ENCODE results near the gene PORCN. TPM values are rescaled to one million over a fixed set of nuclear protein-coding genes. Genes with fewer than 3 reads are reported as not detected.

PORCN gene
- total RNA-seq, 1 experiment from 2014 or later: 11.9 TPM

DNA sequence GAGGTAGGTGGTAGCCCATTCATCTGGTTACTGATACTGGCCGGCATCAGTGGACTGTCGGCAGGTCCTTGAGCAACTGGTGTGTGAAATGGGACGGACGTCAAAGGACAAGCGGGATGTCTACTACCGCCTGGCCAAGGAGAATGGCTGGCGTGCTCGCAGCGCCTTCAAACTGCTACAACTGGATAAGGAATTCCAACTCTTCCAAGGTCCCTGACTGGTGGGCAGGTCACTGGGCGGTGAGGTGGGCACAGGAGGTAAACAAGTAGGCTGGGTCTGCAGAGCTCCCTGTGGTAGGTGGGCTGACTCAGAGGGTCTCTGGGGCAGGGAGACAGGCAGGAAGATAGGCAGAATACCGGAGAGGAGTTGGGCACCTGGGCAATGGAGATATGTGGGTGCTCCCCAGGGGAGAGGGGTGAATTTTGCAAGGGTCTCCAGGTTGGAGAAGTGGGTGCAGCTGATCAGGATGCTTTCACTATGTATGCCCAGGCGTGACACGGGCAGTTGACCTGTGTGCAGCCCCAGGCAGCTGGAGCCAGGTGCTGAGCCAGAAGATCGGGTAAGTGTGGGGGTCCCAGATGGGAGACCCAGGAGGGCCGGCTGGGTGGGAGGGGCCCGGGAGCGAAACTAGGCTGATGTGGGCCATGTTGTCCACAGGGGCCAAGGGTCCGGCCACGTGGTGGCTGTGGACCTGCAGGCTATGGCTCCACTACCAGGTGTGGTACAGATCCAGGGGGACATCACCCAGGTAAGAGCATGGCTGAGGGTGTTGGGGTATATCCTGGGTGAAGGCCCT lies 30.6 kb upstream of the PORCN start:
- TF ChIP-seq, protein P1, sequence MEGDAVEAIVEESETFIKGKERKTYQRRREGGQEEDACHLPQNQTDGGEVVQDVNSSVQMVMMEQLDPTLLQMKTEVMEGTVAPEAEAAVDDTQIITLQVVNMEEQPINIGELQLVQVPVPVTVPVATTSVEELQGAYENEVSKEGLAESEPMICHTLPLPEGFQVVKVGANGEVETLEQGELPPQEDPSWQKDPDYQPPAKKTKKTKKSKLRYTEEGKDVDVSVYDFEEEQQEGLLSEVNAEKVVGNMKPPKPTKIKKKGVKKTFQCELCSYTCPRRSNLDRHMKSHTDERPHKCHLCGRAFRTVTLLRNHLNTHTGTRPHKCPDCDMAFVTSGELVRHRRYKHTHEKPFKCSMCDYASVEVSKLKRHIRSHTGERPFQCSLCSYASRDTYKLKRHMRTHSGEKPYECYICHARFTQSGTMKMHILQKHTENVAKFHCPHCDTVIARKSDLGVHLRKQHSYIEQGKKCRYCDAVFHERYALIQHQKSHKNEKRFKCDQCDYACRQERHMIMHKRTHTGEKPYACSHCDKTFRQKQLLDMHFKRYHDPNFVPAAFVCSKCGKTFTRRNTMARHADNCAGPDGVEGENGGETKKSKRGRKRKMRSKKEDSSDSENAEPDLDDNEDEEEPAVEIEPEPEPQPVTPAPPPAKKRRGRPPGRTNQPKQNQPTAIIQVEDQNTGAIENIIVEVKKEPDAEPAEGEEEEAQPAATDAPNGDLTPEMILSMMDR (conservative IDR thresholded peaks at IDR 0.05; ENCODE audit: low read depth, low read length): no peak
- no peak for TF ChIP-seq EZH2 (IDR thresholded peaks at IDR 0.05; ENCODE audit: borderline replicate concordance, low read depth, low read length, poor library complexity, severe bottlenecking)
- Histone ChIP-seq H3K4me1 (ENCODE audit: insufficient read depth, low read length, poor library complexity, severe bottlenecking) (peaks cover 8% of the 10 kb centered on the region), H3K36me3 (ENCODE audit: insufficient read depth, low read length, poor library complexity, severe bottlenecking) (peaks cover 10% of the 10 kb centered on the region), H3K27ac (ENCODE audit: low read depth, low read length, poor library complexity, severe bottlenecking) (no peak overlapping the region), H3K4me3 (ENCODE audit: low read depth, low read length, poor library complexity, severe bottlenecking) (no peak overlapping the region), H3K9me3 (ENCODE audit: low read depth, low read length, poor library complexity, severe bottlenecking) (no peaks in the 10 kb centered on the region), H3K27me3 (replicated peaks; ENCODE audit: insufficient read depth, low read depth, low read length, poor library complexity) (no peaks in the 10 kb centered on the region)
- POLR2A ChIA-PET (ENCODE audit: low non-redundant PET): no interaction called here
- no TSS peak for BruUV-seq (replicated peaks)
- CTCF ChIA-PET: no interaction called here
- intact Hi-C loops (cut with micrococcal nuclease; ENCODE audit: unreplicated experiment): no loop called here
- DNase-seq (ENCODE audit: low spot score): no peak

DNA sequence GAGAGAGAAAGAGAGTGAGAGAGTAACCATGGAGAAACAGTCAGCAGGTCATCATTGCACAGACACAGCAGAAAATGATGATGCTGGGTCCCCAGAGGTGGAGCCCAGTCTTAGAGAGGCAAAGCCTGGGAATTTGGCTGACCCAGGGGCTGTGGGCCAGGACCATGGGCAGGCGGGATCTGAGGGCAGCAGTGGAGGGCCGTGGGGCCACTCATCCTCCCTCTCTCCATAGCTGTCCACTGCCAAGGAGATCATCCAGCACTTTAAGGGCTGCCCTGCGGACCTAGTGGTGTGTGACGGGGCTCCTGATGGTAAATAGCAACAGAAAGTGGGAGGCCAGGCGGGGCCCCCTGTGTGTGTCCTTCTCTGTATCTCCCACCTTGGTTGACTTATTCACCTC lies 30.0 kb upstream of the PORCN start:
- no TSS peak for BruUV-seq (replicated peaks)
- Histone ChIP-seq H3K4me3 (ENCODE audit: low read depth, low read length, poor library complexity, severe bottlenecking) (no peak overlapping the region), H3K27me3 (replicated peaks; ENCODE audit: insufficient read depth, low read depth, low read length, poor library complexity) (no peaks in the 10 kb centered on the region), H3K27ac (ENCODE audit: low read depth, low read length, poor library complexity, severe bottlenecking) (no peak overlapping the region), H3K4me1 (ENCODE audit: insufficient read depth, low read length, poor library complexity, severe bottlenecking) (peaks cover 1% of the 10 kb centered on the region), H3K9me3 (ENCODE audit: low read depth, low read length, poor library complexity, severe bottlenecking) (no peaks in the 10 kb centered on the region), H3K36me3 (ENCODE audit: insufficient read depth, low read length, poor library complexity, severe bottlenecking) (peaks cover 14% of the 10 kb centered on the region)
- POLR2A ChIA-PET (ENCODE audit: low non-redundant PET): no interaction called here
- TF ChIP-seq, protein P1 (conservative IDR thresholded peaks at IDR 0.05; ENCODE audit: low read depth, low read length): no peak
- TF ChIP-seq EZH2 (IDR thresholded peaks at IDR 0.05; ENCODE audit: borderline replicate concordance, low read depth, low read length, poor library complexity, severe bottlenecking): no peak
- CTCF ChIA-PET: no interaction called here
- DNase-seq (ENCODE audit: low spot score): no peak
- intact Hi-C loops (cut with micrococcal nuclease; ENCODE audit: unreplicated experiment): no loop called here

DNA sequence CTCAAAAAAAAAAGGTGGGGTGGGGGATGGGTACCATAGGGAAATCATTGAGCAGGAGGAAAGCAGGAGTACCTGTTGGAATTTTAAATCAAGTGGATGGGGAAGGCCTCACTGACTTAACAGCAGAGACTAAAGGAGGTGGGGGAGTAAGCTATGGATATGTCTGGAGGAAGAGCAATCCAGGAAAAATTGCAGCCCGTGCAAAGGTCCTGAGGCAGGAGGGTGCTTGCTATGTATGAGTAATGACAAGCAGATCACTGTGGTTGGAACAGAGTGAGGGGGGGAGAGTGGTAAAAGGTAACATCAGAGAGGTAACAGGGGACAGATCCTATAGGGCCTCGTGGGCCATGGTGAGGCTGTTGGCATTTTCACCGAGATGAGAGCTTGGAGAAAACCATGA lies 28.6 kb upstream of the PORCN start:
- intact Hi-C loops (cut with micrococcal nuclease; ENCODE audit: unreplicated experiment): no loop called here
- POLR2A ChIA-PET (ENCODE audit: low non-redundant PET): no interaction called here
- Histone ChIP-seq H3K4me1 (ENCODE audit: insufficient read depth, low read length, poor library complexity, severe bottlenecking) (no peaks in the 10 kb centered on the region), H3K4me3 (ENCODE audit: low read depth, low read length, poor library complexity, severe bottlenecking) (no peak overlapping the region), H3K36me3 (ENCODE audit: insufficient read depth, low read length, poor library complexity, severe bottlenecking) (peaks cover 14% of the 10 kb centered on the region), H3K27me3 (replicated peaks; ENCODE audit: insufficient read depth, low read depth, low read length, poor library complexity) (no peaks in the 10 kb centered on the region), H3K9me3 (ENCODE audit: low read depth, low read length, poor library complexity, severe bottlenecking) (no peaks in the 10 kb centered on the region), H3K27ac (ENCODE audit: low read depth, low read length, poor library complexity, severe bottlenecking) (no peak overlapping the region)
- TF ChIP-seq, protein P1 (conservative IDR thresholded peaks at IDR 0.05; ENCODE audit: low read depth, low read length): no peak
- TF ChIP-seq EZH2 (IDR thresholded peaks at IDR 0.05; ENCODE audit: borderline replicate concordance, low read depth, low read length, poor library complexity, severe bottlenecking): no peak
- CTCF ChIA-PET: no interaction called here
- DNase-seq (ENCODE audit: low spot score): no peak
- BruUV-seq (replicated peaks): no TSS peak

Data from A673 (cell line).